CD4-positive, alpha-beta T cell treated with Interleukin-6 for 4 hours (primary cell): Measurements from ENCODE around the gene SPRR2D.

Source experiments
- DNase-seq: peaks from one replicate; pipeline ENCODE4 v3.0.0-alpha.2; 2020; ENCODE audit warnings: mixed read lengths

Gene SPRR2D

DNA sequence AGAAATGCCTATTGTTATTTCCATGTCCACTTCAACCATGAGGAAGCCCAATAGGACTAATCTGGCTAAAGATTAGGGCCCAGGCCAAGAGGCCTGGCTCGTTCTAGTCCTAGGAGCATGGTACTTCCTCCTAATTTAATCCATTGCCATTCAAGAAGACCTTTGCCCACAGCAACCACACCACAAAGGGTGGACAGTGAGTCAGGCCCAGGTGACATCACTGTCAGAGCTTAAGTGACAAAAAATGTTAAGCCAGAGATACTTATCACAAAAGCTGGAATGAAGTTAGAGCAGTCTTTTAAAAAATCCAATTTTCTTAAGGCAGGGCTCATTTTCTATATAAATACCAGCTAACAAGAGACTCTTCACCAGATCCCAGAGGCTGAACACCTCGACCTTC, 39.5 kb downstream of the SPRR2D start, which contains the start of gene SPRR3:
TSS of gene SPRR3 (plus strand) at position 368 of the 400 bp plus-strand sequence. CDS start 1,272 bp downstream, outside the sequence.
- DNase-seq, result no peak

DNA sequence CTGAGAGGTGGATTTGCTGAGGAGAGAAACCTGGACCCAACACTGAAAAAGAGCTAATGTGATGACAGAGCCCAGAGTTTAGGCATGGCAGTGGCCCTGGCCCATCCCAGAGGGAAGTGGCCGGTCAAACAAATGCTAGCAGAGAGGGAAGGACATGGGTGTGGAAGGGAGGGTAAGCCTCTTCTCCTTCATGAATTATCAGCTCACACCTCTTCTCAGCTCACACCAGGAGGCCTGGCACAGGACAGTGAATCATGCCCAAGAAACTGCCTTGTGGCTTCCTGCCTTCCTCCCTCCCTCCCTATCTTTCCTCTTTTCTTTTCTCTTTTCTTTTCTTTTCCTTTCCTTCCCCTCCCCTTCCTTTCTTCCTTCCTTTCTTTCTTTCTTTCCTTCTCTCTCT, 40.6 kb downstream of the SPRR2D start:
- DNase-seq, result no peak

DNA sequence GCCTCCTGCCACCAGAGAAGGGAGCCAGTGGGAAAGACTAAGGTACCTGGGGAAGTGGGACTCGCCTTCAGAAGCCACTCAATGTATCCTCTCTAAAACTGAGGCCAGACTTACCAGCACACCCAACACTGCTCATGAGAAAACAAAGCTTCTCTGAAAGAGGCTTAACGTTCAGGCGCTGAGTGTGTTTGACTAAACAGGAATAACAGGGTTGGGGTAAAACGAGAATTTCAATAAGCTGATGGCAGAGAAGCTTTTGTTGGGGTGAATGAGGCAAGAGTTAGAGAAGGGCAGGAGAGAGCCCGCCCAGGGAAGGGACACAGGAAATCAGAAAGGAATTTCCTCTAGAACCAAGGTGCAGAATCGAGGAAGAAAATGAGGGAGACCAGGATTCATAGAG, 41.1 kb downstream of the SPRR2D start:
- no peak for DNase-seq

DNA sequence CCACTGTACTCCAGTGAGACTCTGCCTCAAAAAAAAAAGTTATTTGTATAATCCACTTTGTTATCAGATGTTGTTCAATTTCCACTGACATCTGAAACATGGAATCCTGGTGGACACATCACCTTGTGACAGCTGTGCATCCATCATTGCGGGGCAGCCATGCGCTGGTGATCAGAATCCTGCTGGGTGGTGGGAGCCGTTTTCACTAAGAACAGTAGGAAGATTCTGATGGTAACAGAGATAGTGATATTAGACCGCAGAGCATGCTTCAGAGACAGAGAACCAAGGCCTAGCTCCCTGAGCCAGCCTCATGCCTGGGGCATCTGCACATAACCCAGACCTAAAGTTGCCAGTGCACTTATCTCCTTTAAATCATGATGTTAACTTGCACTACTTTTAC, 42.4 kb downstream of the SPRR2D start:
- no peak for DNase-seq

DNA sequence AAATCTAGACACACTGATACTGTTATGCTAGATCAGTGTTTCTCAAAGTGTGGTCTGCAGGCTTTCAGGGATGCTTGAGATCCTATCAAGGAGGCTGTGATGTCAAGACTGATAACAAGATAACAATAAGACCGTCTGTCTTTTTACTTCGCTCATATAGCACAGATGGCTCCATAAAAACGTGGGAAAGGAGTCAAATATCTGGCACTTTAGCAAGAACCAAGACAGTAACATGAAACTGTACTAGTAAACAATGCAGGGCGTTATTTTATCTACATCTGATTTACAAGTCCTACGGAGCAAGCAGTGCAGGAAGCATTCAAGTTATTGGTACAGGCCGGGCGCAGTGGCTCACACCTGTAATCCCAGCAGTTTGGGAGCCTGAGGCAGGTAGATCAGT, 43.0 kb downstream of the SPRR2D start:
- no peak for DNase-seq

DNA sequence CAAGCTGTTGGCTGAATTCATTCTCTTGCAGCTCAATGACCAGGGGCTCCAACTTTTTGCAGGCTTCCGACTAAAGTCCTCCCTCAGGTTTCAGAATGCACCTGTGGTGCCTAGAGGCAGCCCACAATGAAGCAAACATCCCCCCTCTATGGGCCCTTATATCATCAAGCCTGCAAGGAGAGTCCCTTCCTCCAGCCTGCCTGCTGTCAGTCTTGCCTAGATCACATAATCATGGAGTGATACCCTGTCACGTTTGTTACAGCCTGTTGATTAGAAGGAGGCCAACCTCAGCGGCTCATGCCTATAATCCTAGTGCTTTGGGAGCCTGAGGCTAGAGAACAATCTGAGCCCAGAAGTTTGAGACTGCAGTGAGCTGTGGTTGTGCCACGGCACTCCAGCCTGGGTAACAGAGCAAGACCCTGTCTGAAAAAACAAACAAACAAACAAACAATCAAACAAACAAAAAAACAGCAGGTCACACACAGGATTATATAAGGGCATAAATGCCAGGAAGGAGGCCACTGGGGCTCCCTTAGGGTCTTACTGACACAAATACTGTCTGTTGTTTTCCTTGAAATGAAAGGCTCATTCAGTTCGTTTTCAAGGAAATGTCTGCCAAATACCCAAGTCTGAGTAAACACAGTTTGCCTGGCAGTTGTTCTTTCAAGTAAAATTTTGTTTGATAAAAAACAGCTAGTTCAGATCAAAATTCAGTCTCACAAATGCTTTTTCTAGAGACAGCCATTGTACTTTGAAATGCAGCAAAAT, 44.1 kb downstream of the SPRR2D start:
- DNase-seq, result no peak

DNA sequence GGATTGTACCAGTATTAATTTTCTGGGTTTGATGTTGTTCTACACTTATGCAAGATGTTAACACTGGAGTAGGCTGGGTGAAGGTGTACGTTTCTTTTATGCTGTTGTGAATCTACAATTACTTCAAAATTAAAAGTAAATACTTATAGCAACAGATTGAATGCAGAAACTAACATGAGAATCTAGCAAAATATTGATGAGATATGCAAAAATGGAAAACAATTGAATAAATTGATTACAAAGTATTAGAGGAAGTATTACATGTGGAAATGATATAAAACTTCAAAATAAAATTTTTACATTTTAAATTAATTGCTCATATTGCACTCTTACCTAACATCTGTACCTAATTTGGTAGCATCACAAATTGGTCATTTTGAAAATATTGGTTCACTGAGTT, 45.1 kb downstream of the SPRR2D start:
- DNase-seq, result no peak

DNA sequence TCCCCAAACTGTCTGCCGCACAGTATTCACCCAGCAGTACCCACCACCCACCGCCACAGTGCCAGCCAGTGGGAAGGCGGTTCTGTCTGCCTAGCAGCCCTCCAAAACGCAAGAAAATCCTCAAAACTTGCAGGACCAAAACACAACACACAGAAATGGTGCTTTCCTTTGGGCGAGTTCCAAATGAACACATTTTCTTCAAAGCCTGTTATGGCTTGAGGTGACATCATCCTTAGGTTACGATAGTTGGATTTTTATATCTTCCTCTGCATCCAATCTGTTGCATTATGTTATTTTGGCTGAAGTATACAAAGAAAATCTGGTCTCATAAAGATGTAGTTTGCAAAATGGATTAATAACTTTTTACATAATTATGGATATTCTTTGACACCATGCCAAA, 47.7 kb downstream of the SPRR2D start:
- DNase-seq, result no peak
